ENCODE data around the gene SLC6A4. TPM values are rescaled to one million over a fixed set of nuclear protein-coding genes. Genes with fewer than 3 reads are reported as not detected.
"Not testable (repeated sequence)": the region's sequence is repeated elsewhere in the genome, so short reads cannot be mapped to it uniquely, and the experiment has no call there.

Gene SLC6A4
- total RNA-seq, 4 donors from 2014 or later, result 10.7 to 156 (median 109) TPM

DNA sequence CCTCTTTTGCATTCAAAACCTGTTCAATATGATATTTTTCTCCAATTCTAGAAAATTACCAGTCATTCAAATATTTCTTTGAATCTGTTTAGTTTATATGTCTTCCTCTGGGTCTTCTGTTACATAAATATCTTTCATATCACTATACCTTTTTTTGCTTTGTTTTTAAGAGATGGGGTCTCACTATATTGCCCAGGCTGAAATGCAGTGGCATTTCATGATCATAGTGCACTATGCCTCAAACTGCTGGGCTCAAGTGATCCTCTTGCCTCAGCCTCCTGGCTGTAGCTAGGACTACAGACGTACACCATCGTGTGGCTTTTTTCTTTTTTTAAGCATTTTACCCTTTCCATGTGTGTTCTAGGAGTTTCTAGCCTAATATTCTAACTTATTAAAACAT is 80.1 kb downstream of the SLC6A4 start:
- H3K9me3 ChIP-seq, result no peaks in the 10 kb centered on the region
- no peak for DNase-seq
- no peak for TF ChIP-seq POLR2A (IDR thresholded peaks at IDR 0.05)
- TF ChIP-seq, protein P1, sequence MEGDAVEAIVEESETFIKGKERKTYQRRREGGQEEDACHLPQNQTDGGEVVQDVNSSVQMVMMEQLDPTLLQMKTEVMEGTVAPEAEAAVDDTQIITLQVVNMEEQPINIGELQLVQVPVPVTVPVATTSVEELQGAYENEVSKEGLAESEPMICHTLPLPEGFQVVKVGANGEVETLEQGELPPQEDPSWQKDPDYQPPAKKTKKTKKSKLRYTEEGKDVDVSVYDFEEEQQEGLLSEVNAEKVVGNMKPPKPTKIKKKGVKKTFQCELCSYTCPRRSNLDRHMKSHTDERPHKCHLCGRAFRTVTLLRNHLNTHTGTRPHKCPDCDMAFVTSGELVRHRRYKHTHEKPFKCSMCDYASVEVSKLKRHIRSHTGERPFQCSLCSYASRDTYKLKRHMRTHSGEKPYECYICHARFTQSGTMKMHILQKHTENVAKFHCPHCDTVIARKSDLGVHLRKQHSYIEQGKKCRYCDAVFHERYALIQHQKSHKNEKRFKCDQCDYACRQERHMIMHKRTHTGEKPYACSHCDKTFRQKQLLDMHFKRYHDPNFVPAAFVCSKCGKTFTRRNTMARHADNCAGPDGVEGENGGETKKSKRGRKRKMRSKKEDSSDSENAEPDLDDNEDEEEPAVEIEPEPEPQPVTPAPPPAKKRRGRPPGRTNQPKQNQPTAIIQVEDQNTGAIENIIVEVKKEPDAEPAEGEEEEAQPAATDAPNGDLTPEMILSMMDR (IDR thresholded peaks at IDR 0.05), result no peak
- H3K27me3 ChIP-seq, result no peaks in the 10 kb centered on the region
- H3K36me3 ChIP-seq, result no peaks in the 10 kb centered on the region
- H3K4me1 ChIP-seq, result no peaks in the 10 kb centered on the region
- H3K4me3 ChIP-seq, result no peak overlapping the region
- H3K27ac ChIP-seq, result no peak overlapping the region

GRCh38 chr17:30153463-30153862 is 82.0 kb downstream of the SLC6A4 start:
- no peaks in the 10 kb centered on the region for H3K9me3 ChIP-seq
- no peak for DNase-seq
- H3K27me3 ChIP-seq, result no peaks in the 10 kb centered on the region
- no peak for TF ChIP-seq POLR2A (IDR thresholded peaks at IDR 0.05)
- TF ChIP-seq, protein P1 (IDR thresholded peaks at IDR 0.05), result no peak
- no peak overlapping the region for H3K27ac ChIP-seq
- H3K4me3 ChIP-seq, result no peak overlapping the region
- no peaks in the 10 kb centered on the region for H3K4me1 ChIP-seq
- H3K36me3 ChIP-seq, result no peaks in the 10 kb centered on the region

DNA sequence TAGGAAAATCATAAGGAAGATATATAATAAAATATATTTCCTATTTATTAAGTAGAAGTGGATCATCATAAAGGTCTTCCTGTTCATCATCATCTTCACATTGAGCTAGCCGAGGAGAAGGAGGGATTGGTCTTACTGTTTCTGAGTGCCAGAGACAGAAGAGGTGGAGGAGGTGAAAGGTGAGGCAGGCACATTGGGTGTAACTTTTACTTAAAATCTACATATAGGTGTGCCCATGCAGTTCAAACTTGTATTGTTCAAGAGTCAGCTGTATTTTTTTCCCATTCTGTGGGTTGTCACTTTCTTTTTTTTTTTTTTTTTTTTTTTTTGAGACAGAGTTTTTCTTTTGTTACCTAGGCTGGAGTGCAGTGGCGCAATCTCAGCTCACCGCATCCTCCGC is 84.0 kb downstream of the SLC6A4 start:
- no peak overlapping the region for H3K4me3 ChIP-seq
- no peaks in the 10 kb centered on the region for H3K9me3 ChIP-seq
- no peaks in the 10 kb centered on the region for H3K27me3 ChIP-seq
- DNase-seq, result no peak
- no peak for TF ChIP-seq POLR2A (IDR thresholded peaks at IDR 0.05)
- TF ChIP-seq, protein P1 (IDR thresholded peaks at IDR 0.05), result no peak
- no peak overlapping the region for H3K27ac ChIP-seq
- no peaks in the 10 kb centered on the region for H3K4me1 ChIP-seq
- H3K36me3 ChIP-seq, result no peaks in the 10 kb centered on the region

- no peaks in the 10 kb centered on the region for H3K27me3 ChIP-seq
- TF ChIP-seq, protein P1 (IDR thresholded peaks at IDR 0.05), result no peak
- no peak for TF ChIP-seq POLR2A (IDR thresholded peaks at IDR 0.05)
- H3K27ac ChIP-seq, result no peak overlapping the region
- no peaks in the 10 kb centered on the region for H3K9me3 ChIP-seq
- H3K36me3 ChIP-seq, result no peaks in the 10 kb centered on the region
- no peaks in the 10 kb centered on the region for H3K4me1 ChIP-seq
- no peak for DNase-seq
- no peak overlapping the region for H3K4me3 ChIP-seq
Measured at GRCh38 chr17:30148376-30148775, 87.1 kb downstream of the SLC6A4 start.

GRCh38 chr17:30147860-30148259 is 87.6 kb downstream of the SLC6A4 start:
- DNase-seq, H3K4me1 ChIP-seq, H3K9me3 ChIP-seq, H3K27ac ChIP-seq, H3K27me3 ChIP-seq, H3K36me3 ChIP-seq, H3K4me3 ChIP-seq: not testable (repeated sequence)

Small RNA genes within 50 kb of the gene (small RNA-seq; reads per million reads assigned to genes)
- 38.4 to 102 reads per million in 2 donors for gene RF00154

Other genes with a start within 250 kb of the SLC6A4 start
- 100 to 1,000 TPM in 1 of 4 donors, 10 to 100 TPM in 3; 16.5 to 134 (median 30.6) TPM for gene NSRP1, start 118.9 kb downstream of the SLC6A4 start, total RNA-seq
- gene BLMH, start 56.2 kb upstream of the SLC6A4 start, total RNA-seq, result 10 to 100 TPM; 19.4 to 49.5 (median 31.3) TPM
- 100 to 1,000 TPM in 3 of 4 donors, 1 to 10 TPM in 1; 5.0 to 684 (median 290) TPM for gene TMIGD1, start 98.4 kb upstream of the SLC6A4 start, total RNA-seq
- gene CPD, start 143.2 kb upstream of the SLC6A4 start, total RNA-seq, result 100 to 1,000 TPM in 3 of 4 donors, 1 to 10 TPM in 1; 9.9 to 242 (median 143) TPM
- gene GOSR1, start 241.7 kb upstream of the SLC6A4 start, total RNA-seq, result 10 to 100 TPM; 28.9 to 55.4 (median 45.9) TPM